ENCODE measurements around the gene NTN1. TPM values are rescaled to one million over a fixed set of nuclear protein-coding genes. Genes with fewer than 3 reads are reported as not detected.

Gene NTN1
- polyA plus RNA-seq, 1 donor from 2014 or later = 16.2 TPM

DNA sequence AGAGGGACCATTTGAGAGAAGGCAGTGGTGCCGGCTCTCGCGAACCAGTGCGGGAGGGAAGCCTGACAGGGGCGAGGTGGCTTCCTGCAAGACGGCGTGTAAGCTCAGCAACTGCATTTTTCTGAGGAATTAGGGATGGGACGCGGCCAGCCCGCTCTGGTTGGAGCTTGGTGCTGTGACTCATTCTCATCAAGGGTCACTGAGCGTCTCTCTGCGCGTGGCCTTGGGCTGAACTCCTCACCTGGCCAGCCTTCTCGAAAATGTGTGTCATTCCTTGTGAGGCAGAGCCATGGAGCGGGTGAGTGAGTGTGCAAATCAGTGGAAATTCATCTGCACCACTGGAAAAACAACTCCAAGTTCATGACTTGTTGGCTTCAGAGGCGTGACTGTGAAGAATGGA, 52.8 kb downstream of the NTN1 start:
- H3K4me2 ChIP-seq (ENCODE audit: low read length) = no peak overlapping the region
- H3K36me3 ChIP-seq (ENCODE audit: insufficient read depth, low read length) = no peaks in the 10 kb centered on the region
- H3K9ac ChIP-seq (ENCODE audit: low read length) = no peak overlapping the region
- no peaks in the 10 kb centered on the region for H3F3A ChIP-seq (ENCODE audit: insufficient read depth, low read length, poor library complexity, severe bottlenecking)
- no peaks in the 10 kb centered on the region for H3K27me3 ChIP-seq (ENCODE audit: insufficient read depth, low read depth, low read length)
- no peak for TF ChIP-seq EP300 (conservative IDR thresholded peaks at IDR 0.05; ENCODE audit: poor library complexity, severe bottlenecking)
- TF ChIP-seq SMC3 (conservative IDR thresholded peaks at IDR 0.05; ENCODE audit: poor library complexity) = no peak
- TF ChIP-seq POLR2AphosphoS5 (IDR thresholded peaks at IDR 0.05) = no peak
- TF ChIP-seq RAD21 (conservative IDR thresholded peaks at IDR 0.05) = no peak
- no peak overlapping the region for H3K4me3 ChIP-seq (ENCODE audit: low read length)
- H2AFZ ChIP-seq (ENCODE audit: low read depth, low read length) = no peak overlapping the region
- no peaks in the 10 kb centered on the region for H3K9me2 ChIP-seq (ENCODE audit: insufficient read depth, low read length)
- no peaks in the 10 kb centered on the region for H3K9me3 ChIP-seq (ENCODE audit: low read length)
- H4K20me1 ChIP-seq (ENCODE audit: insufficient read depth) = no peaks in the 10 kb centered on the region
- no peak overlapping the region for H3K27ac ChIP-seq (ENCODE audit: low read length)
- no peaks in the 10 kb centered on the region for H3K79me2 ChIP-seq (replicated peaks; ENCODE audit: insufficient read depth, low read length)

DNA sequence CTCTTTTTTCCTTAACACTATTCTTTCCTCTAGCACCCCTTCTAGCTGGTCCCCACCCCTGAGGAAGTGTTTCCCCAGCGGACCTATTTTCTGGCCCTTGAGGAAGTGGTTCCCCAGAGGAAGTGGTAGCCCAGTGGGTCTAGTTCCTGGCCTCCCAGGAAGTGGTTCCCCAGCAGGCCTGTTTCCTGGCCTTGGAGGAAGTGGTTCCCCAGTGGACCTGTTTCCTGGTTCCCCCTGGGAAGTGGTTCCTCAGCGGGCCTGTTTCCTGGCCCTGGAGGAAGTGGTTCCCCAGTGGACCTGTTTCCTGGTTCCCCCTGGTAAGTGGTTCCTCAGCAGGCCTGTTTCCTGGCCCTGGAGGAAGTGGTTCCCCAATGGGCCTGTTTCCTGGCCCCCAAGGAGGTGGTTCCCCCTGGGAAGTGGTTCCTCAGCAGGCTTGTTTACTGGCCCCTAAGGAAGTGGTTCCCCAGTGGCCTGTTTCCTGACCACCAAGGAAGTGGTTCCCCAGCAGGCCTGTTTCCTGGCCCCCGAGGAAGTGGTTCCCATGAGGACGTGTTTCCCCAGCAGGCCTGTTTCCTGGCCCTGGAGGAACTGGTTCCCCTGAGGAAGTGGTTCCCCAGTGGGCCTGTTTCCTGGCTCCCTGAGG, 58.3 kb downstream of the NTN1 start:
- no peak overlapping the region for H3K4me3 ChIP-seq (ENCODE audit: low read length)
- no peaks in the 10 kb centered on the region for H4K20me1 ChIP-seq (ENCODE audit: insufficient read depth)
- no peak overlapping the region for H3K9ac ChIP-seq (ENCODE audit: low read length)
- no peak overlapping the region for H3K27ac ChIP-seq (ENCODE audit: low read length)
- H2AFZ ChIP-seq (ENCODE audit: low read depth, low read length) = no peak overlapping the region
- no peak overlapping the region for H3K4me2 ChIP-seq (ENCODE audit: low read length)
- no peaks in the 10 kb centered on the region for H3K79me2 ChIP-seq (replicated peaks; ENCODE audit: insufficient read depth, low read length)
- no peak for TF ChIP-seq SMC3 (conservative IDR thresholded peaks at IDR 0.05; ENCODE audit: poor library complexity)
- no peak for TF ChIP-seq MXI1 (conservative IDR thresholded peaks at IDR 0.05; ENCODE audit: poor library complexity, severe bottlenecking)
- TF ChIP-seq, protein P1, sequence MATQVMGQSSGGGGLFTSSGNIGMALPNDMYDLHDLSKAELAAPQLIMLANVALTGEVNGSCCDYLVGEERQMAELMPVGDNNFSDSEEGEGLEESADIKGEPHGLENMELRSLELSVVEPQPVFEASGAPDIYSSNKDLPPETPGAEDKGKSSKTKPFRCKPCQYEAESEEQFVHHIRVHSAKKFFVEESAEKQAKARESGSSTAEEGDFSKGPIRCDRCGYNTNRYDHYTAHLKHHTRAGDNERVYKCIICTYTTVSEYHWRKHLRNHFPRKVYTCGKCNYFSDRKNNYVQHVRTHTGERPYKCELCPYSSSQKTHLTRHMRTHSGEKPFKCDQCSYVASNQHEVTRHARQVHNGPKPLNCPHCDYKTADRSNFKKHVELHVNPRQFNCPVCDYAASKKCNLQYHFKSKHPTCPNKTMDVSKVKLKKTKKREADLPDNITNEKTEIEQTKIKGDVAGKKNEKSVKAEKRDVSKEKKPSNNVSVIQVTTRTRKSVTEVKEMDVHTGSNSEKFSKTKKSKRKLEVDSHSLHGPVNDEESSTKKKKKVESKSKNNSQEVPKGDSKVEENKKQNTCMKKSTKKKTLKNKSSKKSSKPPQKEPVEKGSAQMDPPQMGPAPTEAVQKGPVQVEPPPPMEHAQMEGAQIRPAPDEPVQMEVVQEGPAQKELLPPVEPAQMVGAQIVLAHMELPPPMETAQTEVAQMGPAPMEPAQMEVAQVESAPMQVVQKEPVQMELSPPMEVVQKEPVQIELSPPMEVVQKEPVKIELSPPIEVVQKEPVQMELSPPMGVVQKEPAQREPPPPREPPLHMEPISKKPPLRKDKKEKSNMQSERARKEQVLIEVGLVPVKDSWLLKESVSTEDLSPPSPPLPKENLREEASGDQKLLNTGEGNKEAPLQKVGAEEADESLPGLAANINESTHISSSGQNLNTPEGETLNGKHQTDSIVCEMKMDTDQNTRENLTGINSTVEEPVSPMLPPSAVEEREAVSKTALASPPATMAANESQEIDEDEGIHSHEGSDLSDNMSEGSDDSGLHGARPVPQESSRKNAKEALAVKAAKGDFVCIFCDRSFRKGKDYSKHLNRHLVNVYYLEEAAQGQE (IDR thresholded peaks at IDR 0.05; ENCODE audit: borderline replicate concordance) = no peak
- TF ChIP-seq TAF1 (IDR thresholded peaks at IDR 0.05; ENCODE audit: low read depth) = no peak
- TF ChIP-seq POLR2AphosphoS5 (IDR thresholded peaks at IDR 0.05) = no peak
- TF ChIP-seq, protein P2, sequence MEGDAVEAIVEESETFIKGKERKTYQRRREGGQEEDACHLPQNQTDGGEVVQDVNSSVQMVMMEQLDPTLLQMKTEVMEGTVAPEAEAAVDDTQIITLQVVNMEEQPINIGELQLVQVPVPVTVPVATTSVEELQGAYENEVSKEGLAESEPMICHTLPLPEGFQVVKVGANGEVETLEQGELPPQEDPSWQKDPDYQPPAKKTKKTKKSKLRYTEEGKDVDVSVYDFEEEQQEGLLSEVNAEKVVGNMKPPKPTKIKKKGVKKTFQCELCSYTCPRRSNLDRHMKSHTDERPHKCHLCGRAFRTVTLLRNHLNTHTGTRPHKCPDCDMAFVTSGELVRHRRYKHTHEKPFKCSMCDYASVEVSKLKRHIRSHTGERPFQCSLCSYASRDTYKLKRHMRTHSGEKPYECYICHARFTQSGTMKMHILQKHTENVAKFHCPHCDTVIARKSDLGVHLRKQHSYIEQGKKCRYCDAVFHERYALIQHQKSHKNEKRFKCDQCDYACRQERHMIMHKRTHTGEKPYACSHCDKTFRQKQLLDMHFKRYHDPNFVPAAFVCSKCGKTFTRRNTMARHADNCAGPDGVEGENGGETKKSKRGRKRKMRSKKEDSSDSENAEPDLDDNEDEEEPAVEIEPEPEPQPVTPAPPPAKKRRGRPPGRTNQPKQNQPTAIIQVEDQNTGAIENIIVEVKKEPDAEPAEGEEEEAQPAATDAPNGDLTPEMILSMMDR (IDR thresholded peaks at IDR 0.05; ENCODE audit: poor library complexity, severe bottlenecking) = no peak
- TF ChIP-seq RAD21 (conservative IDR thresholded peaks at IDR 0.05) = no peak
- TF ChIP-seq EP300 (conservative IDR thresholded peaks at IDR 0.05; ENCODE audit: poor library complexity, severe bottlenecking) = no peak
- no peak for TF ChIP-seq EZH2 (IDR thresholded peaks at IDR 0.05; ENCODE audit: borderline replicate concordance, insufficient read depth, low read length, poor library complexity, severe bottlenecking)
- no peaks in the 10 kb centered on the region for H3F3A ChIP-seq (ENCODE audit: insufficient read depth, low read length, poor library complexity, severe bottlenecking)
- no peaks in the 10 kb centered on the region for H3K9me2 ChIP-seq (ENCODE audit: insufficient read depth, low read length)
- H3K9me3 ChIP-seq (ENCODE audit: low read length) = no peaks in the 10 kb centered on the region
- H3K36me3 ChIP-seq (ENCODE audit: insufficient read depth, low read length) = no peaks in the 10 kb centered on the region
- no peaks in the 10 kb centered on the region for H3K27me3 ChIP-seq (ENCODE audit: insufficient read depth, low read depth, low read length)

All from neural cell (in vitro differentiated cells).